HEK293 (cell line): ENCODE measurements around the gene FHIT.

Experiments
- CTCF ChIA-PET: fragments of 350-600 bp; formaldehyde crosslinking; extraction: SDS; loops from one replicate; lab custom pipeline; 2021; ENCODE audit warnings: antibody characterized with exemption; lab: Yijun Ruan, JAX
- POLR2A ChIA-PET: fragments of 300-600 bp; formaldehyde crosslinking; extraction: SDS; loops from one replicate; lab custom pipeline; 2020; ENCODE audit warnings: antibody characterized with exemption, inconsistent platforms; lab: Yijun Ruan, JAX
- H3K27ac ChIP-seq: fragments of 200-500 bp; sonication (Bioruptor generic); 2 replicates; pipeline ENCODE4 v1.5.1; 2014; ENCODE audit warnings: low read depth, low read length, control low read depth, inconsistent platforms; ENCODE audit errors: extremely low read depth
- H3K36me3 ChIP-seq, 2 experiments: fragments of 200-500 bp in 1 of 2; sonication (Bioruptor generic) in 1 of 2; 1 replicate in 1 of 2; 2 replicates in 1 of 2; pipeline ENCODE4 v1.5.1; 2014 to 2017; ENCODE audit warnings: inconsistent platforms in 2 of 2, low read length in 2 of 2; ENCODE audit not compliant: control insufficient read depth in 2 of 2, insufficient read depth in 1 of 2
- H3K4me1 ChIP-seq: fragments of 200-500 bp; sonication (Bioruptor generic); 2 replicates; pipeline ENCODE4 v1.5.1; 2014; ENCODE audit warnings: mild to moderate bottlenecking, low read length, inconsistent platforms; ENCODE audit not compliant: control insufficient read depth, insufficient read depth
- H3K4me3 ChIP-seq: 2 replicates; pipeline ENCODE4 v1.5.1; 2011; ENCODE audit warnings: low read depth, mild to moderate bottlenecking, control low read depth, low read length, moderate library complexity
- H3K9me3 ChIP-seq: fragments of 200-500 bp; sonication (Bioruptor generic); 2 replicates; pipeline ENCODE4 v1.5.1; 2014; ENCODE audit warnings: low read depth, low read length, inconsistent platforms; ENCODE audit not compliant: control insufficient read depth, insufficient read depth
- CTCF ChIP-seq: fragments of 450-650 bp; formaldehyde crosslinking; IDR thresholded peaks from 2 replicates; pipeline ENCODE4 v1.5.1; 2016; ENCODE audit warnings: missing biosample characterization, missing genetic modification characterization
- GLIS1 ChIP-seq: fragments of 450-650 bp; formaldehyde crosslinking; IDR thresholded peaks from 2 replicates; pipeline ENCODE4 v1.5.1; 2016; ENCODE audit warnings: missing biosample characterization, missing genetic modification characterization
- TSHZ1 ChIP-seq: fragments of 450-650 bp; formaldehyde crosslinking; IDR thresholded peaks from 2 replicates; pipeline ENCODE4 v1.5.1; 2016; ENCODE audit warnings: missing biosample characterization, missing genetic modification characterization, borderline replicate concordance
- ZBTB10 ChIP-seq: fragments of 450-650 bp; formaldehyde crosslinking; IDR thresholded peaks from 2 replicates; pipeline ENCODE4 v1.5.1; 2016; ENCODE audit warnings: missing biosample characterization, missing genetic modification characterization
- ZBTB17 ChIP-seq: fragments of 450-650 bp; formaldehyde crosslinking; IDR thresholded peaks from 2 replicates; pipeline ENCODE4 v1.5.1; 2016; ENCODE audit warnings: missing biosample characterization, missing genetic modification characterization
- ZBTB21 ChIP-seq: fragments of 450-650 bp; formaldehyde crosslinking; IDR thresholded peaks from 2 replicates; pipeline ENCODE4 v1.5.1; 2017; ENCODE audit warnings: missing biosample characterization, missing genetic modification characterization
- ZBTB8A ChIP-seq: fragments of 450-650 bp; formaldehyde crosslinking; IDR thresholded peaks from 2 replicates; pipeline ENCODE4 v1.5.1; 2016; ENCODE audit warnings: missing biosample characterization, missing genetic modification characterization
- ZNF239 ChIP-seq: fragments of 450-650 bp; formaldehyde crosslinking; IDR thresholded peaks from 2 replicates; pipeline ENCODE4 v1.5.1; 2016; ENCODE audit warnings: missing biosample characterization, missing genetic modification characterization
- ZNF26 ChIP-seq: fragments of 450-650 bp; formaldehyde crosslinking; IDR thresholded peaks from 2 replicates; pipeline ENCODE4 v1.5.1; 2016; ENCODE audit warnings: missing biosample characterization, missing genetic modification characterization
- ZNF266 ChIP-seq: fragments of 450-650 bp; formaldehyde crosslinking; IDR thresholded peaks from 2 replicates; pipeline ENCODE4 v1.5.1; 2016; ENCODE audit warnings: missing biosample characterization, missing genetic modification characterization, low read depth
- ZNF280D ChIP-seq: fragments of 450-650 bp; formaldehyde crosslinking; IDR thresholded peaks from 2 replicates; pipeline ENCODE4 v1.5.1; 2016; ENCODE audit warnings: missing biosample characterization, missing genetic modification characterization
- ZNF394 ChIP-seq: fragments of 450-650 bp; formaldehyde crosslinking; IDR thresholded peaks from 2 replicates; pipeline ENCODE4 v1.5.1; 2016; ENCODE audit warnings: missing biosample characterization, missing genetic modification characterization, mild to moderate bottlenecking, moderate library complexity, borderline replicate concordance
- ZNF416 ChIP-seq: fragments of 450-650 bp; formaldehyde crosslinking; IDR thresholded peaks from 2 replicates; pipeline ENCODE4 v1.5.1; 2016; ENCODE audit warnings: missing biosample characterization, missing genetic modification characterization
- ZNF423 ChIP-seq: fragments of 450-650 bp; formaldehyde crosslinking; IDR thresholded peaks from 2 replicates; pipeline ENCODE4 v1.5.1; 2016; ENCODE audit warnings: missing biosample characterization, missing genetic modification characterization
- ZNF449 ChIP-seq: fragments of 450-650 bp; formaldehyde crosslinking; IDR thresholded peaks from 2 replicates; pipeline ENCODE4 v1.5.1; 2017; ENCODE audit warnings: missing biosample characterization, mild to moderate bottlenecking, missing genetic modification characterization, moderate library complexity
- ZNF530 ChIP-seq: fragments of 450-650 bp; formaldehyde crosslinking; IDR thresholded peaks from 2 replicates; pipeline ENCODE4 v1.5.1; 2016; ENCODE audit warnings: low read depth, missing biosample characterization, missing genetic modification characterization
- ZNF626 ChIP-seq: fragments of 450-650 bp; sonication (Bioruptor Pico); formaldehyde crosslinking; IDR thresholded peaks from 2 replicates; pipeline ENCODE4 v1.5.1; 2018; ENCODE audit warnings: missing biosample characterization, missing genetic modification characterization, inconsistent platforms
- ZNF645 ChIP-seq: fragments of 450-650 bp; formaldehyde crosslinking; IDR thresholded peaks from 2 replicates; pipeline ENCODE4; 2016; ENCODE audit warnings: missing biosample characterization, missing genetic modification characterization
- ZNF701 ChIP-seq: fragments of 450-650 bp; formaldehyde crosslinking; IDR thresholded peaks from 2 replicates; pipeline ENCODE4 v1.5.1; 2016; ENCODE audit warnings: missing biosample characterization, missing genetic modification characterization

Gene FHIT

GRCh38 chr3:61058836-61059235 lies 192.4 kb downstream of the FHIT start:
- Histone ChIP-seq H3K4me3 (no peak overlapping the region), H3K27ac (no peak overlapping the region), H3K4me1 (no peaks in the 10 kb centered on the region), H3K9me3 (no peaks in the 10 kb centered on the region), H3K36me3 (no peaks in the 10 kb centered on the region)
- POLR2A ChIA-PET: no interaction called here
- CTCF ChIA-PET: no interaction called here
- TF ChIP-seq ZNF26: no peak
- no peak for TF ChIP-seq ZNF416 (tag by site-specific recombination)
- TF ChIP-seq ZNF266 (tag by site-specific recombination): no peak
- no peak for TF ChIP-seq ZNF239 (tag by site-specific recombination)
- no peak for TF ChIP-seq GLIS1 (tag by site-specific recombination)
- no peak for TF ChIP-seq ZNF530 (tag by site-specific recombination)
- no peak for TF ChIP-seq ZNF423
- TF ChIP-seq ZBTB17 (tag by site-specific recombination): no peak
- TF ChIP-seq ZNF645 (tag by site-specific recombination): no peak
- no peak for TF ChIP-seq ZBTB21 (tag by site-specific recombination)
- no peak for TF ChIP-seq ZNF626 (tag by site-specific recombination)
- no peak for TF ChIP-seq ZBTB10
- TF ChIP-seq ZNF701 (tag by site-specific recombination): no peak
- no peak for TF ChIP-seq CTCF (tag by site-specific recombination)
- no peak for TF ChIP-seq ZNF449 (tag by site-specific recombination)
- no peak for TF ChIP-seq ZNF394 (tag by site-specific recombination)
- TF ChIP-seq TSHZ1 (tag by site-specific recombination): no peak
- no peak for TF ChIP-seq ZNF280D (tag by site-specific recombination)
- no peak for TF ChIP-seq ZBTB8A (tag by site-specific recombination)
